Ishikawa (cell line): ENCODE results near the gene TPCN1.

Experiments used
- CEBPB ChIP-seq: IDR thresholded peaks from 2 replicates; pipeline ENCODE4 v1.6.1; 2012
- CREB1 ChIP-seq: IDR thresholded peaks from 2 replicates; pipeline ENCODE4 v1.6.1; 2012; ENCODE audit warnings: low read depth
- EGR1 ChIP-seq: IDR thresholded peaks from 2 replicates; pipeline ENCODE4 v1.6.1; 2012
- EP300 ChIP-seq: IDR thresholded peaks from 2 replicates; pipeline ENCODE4 v1.6.1; 2012; ENCODE audit warnings: borderline replicate concordance
- FOXM1 ChIP-seq: IDR thresholded peaks from 2 replicates; pipeline ENCODE4 v1.6.1; 2012; ENCODE audit warnings: low read depth, borderline replicate concordance
- MAX ChIP-seq: IDR thresholded peaks from 2 replicates; pipeline ENCODE4 v1.6.1; 2012
- NFIC ChIP-seq: IDR thresholded peaks from 2 replicates; pipeline ENCODE4 v1.6.1; 2012
- RAD21 ChIP-seq: IDR thresholded peaks from 2 replicates; pipeline ENCODE4 v1.6.1; 2012; ENCODE audit warnings: low read depth
- REST ChIP-seq: IDR thresholded peaks from 2 replicates; pipeline ENCODE4 v1.6.1; 2012; ENCODE audit warnings: low read depth, mild to moderate bottlenecking
- TAF1 ChIP-seq: IDR thresholded peaks from 2 replicates; pipeline ENCODE4 v1.6.1; 2012; ENCODE audit warnings: low read depth, mild to moderate bottlenecking
- TCF12 ChIP-seq: IDR thresholded peaks from 2 replicates; pipeline ENCODE4 v1.6.1; 2012; ENCODE audit warnings: low read depth
- TEAD4 ChIP-seq: IDR thresholded peaks from 2 replicates; pipeline ENCODE4 v1.6.1; 2012
- USF1 ChIP-seq: IDR thresholded peaks from 2 replicates; pipeline ENCODE4 v1.6.1; 2012
- YY1 ChIP-seq: IDR thresholded peaks from 2 replicates; pipeline ENCODE4 v1.6.1; 2012; ENCODE audit warnings: low read depth
- ZBTB7A ChIP-seq: IDR thresholded peaks from 2 replicates; pipeline ENCODE4 v1.6.1; 2012; ENCODE audit warnings: low read depth

TPCN1 gene

GRCh38 chr12:113298861-113299545 is 77.7 kb downstream of the TPCN1 start:
- TF ChIP-seq NFIC (0 out of 2 replicates have a peak, but pooled peaks have one; percentile 24), ZBTB7A (peak; percentile 76; the same call in 1 of the 2 replicates), EP300 (no peak; the same call in 1 of the 2 replicates), TEAD4 (no peak), MAX (peak; percentile 72), CEBPB (no peak), RAD21 (no peak), YY1 (peak; percentile 3; the same call in 1 of the 2 replicates), EGR1 (no peak), REST (no peak), FOXM1 (no peak)

- TF ChIP-seq TAF1 (0 out of 2 replicates have a peak, but pooled peaks have one; percentile 28), TCF12 (no peak), EGR1 (no peak), USF1 (no peak; the same call in 1 of the 2 replicates), MAX (peak; percentile 49), FOXM1 (no peak; the same call in 1 of the 2 replicates), YY1 (no peak), TEAD4 (peak; percentile 57; the same call in 1 of the 2 replicates), REST (no peak), EP300 (peak; percentile 73), NFIC (no peak)
Observed at GRCh38 chr12:113299619-113300237, 78.5 kb downstream of the TPCN1 start.

- TF ChIP-seq NFIC (no peak), TAF1 (no peak), TCF12 (no peak), TEAD4 (no peak), RAD21 (no peak), REST (no peak), USF1 (no peak), EP300 (no peak), YY1 (no peak), EGR1 (no peak), CEBPB (no peak), ZBTB7A (no peak), FOXM1 (no peak), CREB1 (no peak), MAX (no peak)
Observed at GRCh38 chr12:113301811-113302210, 80.5 kb downstream of the TPCN1 start.

GRCh38 chr12:113302466-113302865 is 81.2 kb downstream of the TPCN1 start:
- TF ChIP-seq CEBPB (no peak), CREB1 (no peak), TCF12 (no peak), EP300 (no peak), TEAD4 (no peak), TAF1 (no peak), ZBTB7A (no peak), REST (no peak), RAD21 (no peak), MAX (no peak), NFIC (no peak), FOXM1 (no peak), YY1 (no peak), USF1 (no peak), EGR1 (no peak)
